ENCODE data around the gene NAPB.

NAPB gene

DNA sequence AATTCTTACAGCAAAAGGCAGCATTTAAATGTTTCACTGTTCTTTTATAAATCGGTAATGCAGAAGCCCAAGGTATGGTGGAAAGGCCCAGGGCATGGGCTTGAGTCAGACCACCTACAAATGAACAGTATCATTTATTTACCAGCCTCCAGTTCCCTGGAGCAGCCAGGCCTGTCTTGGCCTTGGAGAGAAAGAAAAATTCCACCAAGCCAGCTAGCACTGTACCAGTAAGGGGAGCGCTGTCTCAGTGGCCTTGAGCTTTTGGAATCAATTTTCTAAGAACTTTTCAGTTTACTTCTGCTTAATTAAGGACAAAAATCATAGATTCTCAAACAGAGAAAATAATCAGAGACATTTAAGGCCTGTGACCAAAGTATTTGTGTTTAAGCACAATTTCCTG lies 12.3 kb downstream of the NAPB start:
- DNase-seq (ENCODE audit: low read depth), result no peak
- TF ChIP-seq, protein P1, sequence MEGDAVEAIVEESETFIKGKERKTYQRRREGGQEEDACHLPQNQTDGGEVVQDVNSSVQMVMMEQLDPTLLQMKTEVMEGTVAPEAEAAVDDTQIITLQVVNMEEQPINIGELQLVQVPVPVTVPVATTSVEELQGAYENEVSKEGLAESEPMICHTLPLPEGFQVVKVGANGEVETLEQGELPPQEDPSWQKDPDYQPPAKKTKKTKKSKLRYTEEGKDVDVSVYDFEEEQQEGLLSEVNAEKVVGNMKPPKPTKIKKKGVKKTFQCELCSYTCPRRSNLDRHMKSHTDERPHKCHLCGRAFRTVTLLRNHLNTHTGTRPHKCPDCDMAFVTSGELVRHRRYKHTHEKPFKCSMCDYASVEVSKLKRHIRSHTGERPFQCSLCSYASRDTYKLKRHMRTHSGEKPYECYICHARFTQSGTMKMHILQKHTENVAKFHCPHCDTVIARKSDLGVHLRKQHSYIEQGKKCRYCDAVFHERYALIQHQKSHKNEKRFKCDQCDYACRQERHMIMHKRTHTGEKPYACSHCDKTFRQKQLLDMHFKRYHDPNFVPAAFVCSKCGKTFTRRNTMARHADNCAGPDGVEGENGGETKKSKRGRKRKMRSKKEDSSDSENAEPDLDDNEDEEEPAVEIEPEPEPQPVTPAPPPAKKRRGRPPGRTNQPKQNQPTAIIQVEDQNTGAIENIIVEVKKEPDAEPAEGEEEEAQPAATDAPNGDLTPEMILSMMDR (IDR thresholded peaks at IDR 0.05; ENCODE audit: control insufficient read depth, extremely low read depth, insufficient read depth), result no peak
- no peak overlapping the region for H3K4me3 ChIP-seq (ENCODE audit: low read depth, low read length)

- no peak overlapping the region for H3K4me3 ChIP-seq (ENCODE audit: low read depth, low read length)
- no peak for DNase-seq (ENCODE audit: low read depth)
- TF ChIP-seq, protein P1 (IDR thresholded peaks at IDR 0.05; ENCODE audit: control insufficient read depth, extremely low read depth, insufficient read depth), result no peak
Measured at GRCh38 chr20:23407781-23408464, 13.4 kb downstream of the NAPB start.

DNA sequence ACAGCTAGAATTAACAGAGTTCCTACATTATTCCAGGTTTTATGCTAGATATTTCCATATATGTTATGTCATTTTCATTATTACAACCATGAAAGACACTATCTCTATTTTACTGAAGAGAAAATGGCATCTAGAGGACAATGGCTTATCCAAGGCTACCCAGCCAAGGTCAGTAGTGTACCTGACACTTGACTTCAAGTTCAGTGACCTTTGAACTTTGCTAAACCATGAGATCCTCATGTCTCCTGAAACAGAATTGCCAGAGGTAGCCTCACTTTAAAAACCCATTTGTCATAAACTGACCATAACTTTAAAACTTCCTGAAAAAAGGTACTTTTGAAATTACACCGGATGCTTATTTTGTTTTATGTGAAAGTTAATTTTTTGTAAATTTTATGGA lies 14.4 kb downstream of the NAPB start:
- no peak overlapping the region for H3K4me3 ChIP-seq (ENCODE audit: low read depth, low read length)
- no peak for DNase-seq (ENCODE audit: low read depth)
- TF ChIP-seq, protein P1 (IDR thresholded peaks at IDR 0.05; ENCODE audit: control insufficient read depth, extremely low read depth, insufficient read depth), result no peak

GRCh38 chr20:23404196-23404595 lies 17.1 kb downstream of the NAPB start:
- peak; percentile 23 for DNase-seq (ENCODE audit: low read depth)

GRCh38 chr20:23403751-23404150 lies 17.5 kb downstream of the NAPB start:
- no peak overlapping the region for H3K4me3 ChIP-seq (ENCODE audit: low read depth, low read length)
- DNase-seq (ENCODE audit: low read depth), result no peak

More at GRCh38 chr20:23404196-23404595, 17.1 kb downstream of the NAPB start:
- TF ChIP-seq, protein P1 (IDR thresholded peaks at IDR 0.05; ENCODE audit: control insufficient read depth, extremely low read depth, insufficient read depth), result no peak
- no peak overlapping the region for H3K4me3 ChIP-seq (ENCODE audit: low read depth, low read length)

DNA sequence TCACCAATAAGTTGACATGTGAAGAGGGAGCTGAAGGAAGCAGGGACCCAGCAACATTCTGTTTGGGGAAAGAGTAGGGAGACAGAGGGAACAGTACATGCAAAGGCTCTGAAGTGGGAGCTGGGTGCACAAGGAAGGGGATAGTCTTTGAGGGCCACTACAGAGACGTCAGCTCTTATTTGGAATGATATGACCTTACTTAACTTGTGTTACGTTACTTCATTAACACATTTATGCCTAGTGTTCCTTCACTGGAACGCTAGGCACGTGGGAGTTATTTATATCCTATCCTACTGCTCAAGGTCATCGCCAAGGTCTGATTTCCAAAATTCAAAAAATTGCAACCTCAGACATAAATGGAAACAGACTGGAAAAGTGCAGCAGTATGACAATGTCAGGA lies 20.2 kb downstream of the NAPB start:
- H3K4me3 ChIP-seq (ENCODE audit: low read depth, low read length), result no peak overlapping the region
- TF ChIP-seq, protein P1 (IDR thresholded peaks at IDR 0.05; ENCODE audit: control insufficient read depth, extremely low read depth, insufficient read depth), result no peak
- no peak for DNase-seq (ENCODE audit: low read depth)

More at GRCh38 chr20:23403751-23404150, 17.5 kb downstream of the NAPB start:
- TF ChIP-seq, protein P1 (IDR thresholded peaks at IDR 0.05; ENCODE audit: control insufficient read depth, extremely low read depth, insufficient read depth), result no peak

Data from LNCaP clone FGC (cell line).